G401 (cell line): ENCODE data around the gene EPHB6. TPM values are rescaled to one million over a fixed set of nuclear protein-coding genes. Genes with fewer than 3 reads are reported as not detected.

Experiments
- DNase-seq: peaks from one replicate; pipeline ENCODE4 v3.0.0-alpha.2; 2015; ENCODE audit warnings: low spot score
- in situ Hi-C: cut with HindIII; loops from 2 replicates; pipeline ENCODE4 v1.10.0; 2016; ENCODE audit warnings: low sequenced_read_pairs, mixed read lengths
- total RNA-seq: library from RNA; depleted of rRNA; stranded (reverse); fragments of >200 nt; shearing (Covaris generic); gene quantifications from 2 replicates; pipeline ENCODE4 v1.2.3, GENCODE V29; 2014

The EPHB6 gene
- total RNA-seq, 1 experiment from 2014 or later = not detected

DNA sequence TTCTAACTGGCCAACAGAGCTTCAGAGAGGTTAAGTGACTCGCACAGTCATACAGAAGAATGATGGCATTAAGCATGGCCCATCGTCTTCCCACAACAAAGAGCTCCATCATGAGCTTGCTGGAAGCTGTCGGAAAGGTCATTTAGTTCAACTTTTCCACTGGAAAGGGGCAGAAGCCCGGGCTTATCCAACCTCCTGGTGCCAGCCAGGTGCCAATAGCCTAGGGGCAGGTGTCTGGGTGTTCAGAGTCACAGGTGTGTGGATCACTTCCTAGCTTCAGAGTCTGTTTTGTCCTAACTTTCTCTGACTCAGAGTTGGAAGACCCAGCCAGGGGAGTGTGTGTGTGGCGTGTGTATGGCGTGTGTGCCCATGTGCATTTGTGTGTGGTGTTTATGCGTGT is 32.0 kb downstream of the EPHB6 start:
- in situ Hi-C loops = no loop called here
- DNase-seq = no peak

DNA sequence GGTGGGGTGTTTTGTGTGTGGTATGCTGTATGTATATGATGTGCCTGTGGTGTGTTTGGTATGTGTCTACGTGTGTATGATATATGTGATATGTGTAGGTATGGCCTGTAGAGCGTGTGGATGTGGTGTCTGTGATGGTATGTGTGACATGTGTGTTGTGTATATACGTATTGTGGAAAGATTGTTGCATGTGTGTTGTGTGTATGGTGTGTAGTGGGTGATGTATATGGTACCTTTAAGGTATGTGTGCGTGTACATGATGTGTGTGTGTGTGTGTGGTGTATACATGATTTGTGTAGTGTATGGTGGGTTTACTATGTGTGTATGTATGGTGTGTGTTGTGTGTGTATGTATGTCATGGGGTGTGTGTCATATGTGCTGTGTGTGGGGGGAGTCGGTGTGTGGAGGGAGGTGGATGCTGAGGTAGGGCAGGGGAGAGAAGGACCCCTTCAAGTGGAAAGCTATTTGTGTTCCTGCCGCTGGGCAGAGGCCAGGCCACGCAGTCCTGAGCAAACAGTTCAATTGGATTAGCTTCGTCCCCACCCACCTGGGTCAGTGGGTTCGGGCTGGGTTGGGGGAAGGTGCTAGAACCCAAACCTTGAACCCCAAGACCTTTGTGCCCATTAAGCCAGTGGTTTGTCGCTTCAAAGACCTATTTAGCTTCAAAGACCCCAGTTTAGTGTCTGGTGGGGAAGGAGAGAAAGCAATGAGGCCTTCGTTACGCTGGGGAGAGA is 32.6 kb downstream of the EPHB6 start:
- in situ Hi-C loops = no loop called here
- DNase-seq = no peak

DNA sequence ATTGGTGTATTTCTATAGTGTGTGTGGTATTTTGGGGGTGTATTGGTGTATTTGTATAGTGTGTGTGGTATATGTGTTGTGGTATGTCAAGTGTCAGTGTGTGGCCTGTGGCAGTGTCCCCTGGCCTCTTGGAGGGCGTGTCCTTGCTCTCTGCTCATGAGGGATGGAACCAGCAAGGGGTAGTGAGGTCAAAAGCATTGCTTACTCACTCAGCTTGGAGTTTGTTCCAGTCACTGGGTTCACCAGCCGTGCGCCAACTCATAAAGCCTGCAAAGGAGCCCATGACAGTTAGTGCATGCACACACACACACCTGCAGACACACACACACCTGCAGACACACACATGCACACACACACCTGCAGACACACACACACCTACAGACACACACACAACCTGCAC is 34.9 kb downstream of the EPHB6 start:
- in situ Hi-C loops = no loop called here
- no peak for DNase-seq

- in situ Hi-C loops = no loop called here
- DNase-seq = no peak
These were observed 36.1 kb downstream of the EPHB6 start for GRCh38 chr7:142890874-142891485.

- no peak for DNase-seq
- in situ Hi-C loops = no loop called here
These were observed 36.7 kb downstream of the EPHB6 start for GRCh38 chr7:142891490-142892082.

- in situ Hi-C loops = no loop called here
- no peak for DNase-seq
These were observed 38.1 kb downstream of the EPHB6 start for GRCh38 chr7:142892951-142893350.

GRCh38 chr7:142894112-142894984 is 39.5 kb downstream of the EPHB6 start:
- in situ Hi-C loops = no loop called here
- DNase-seq = no peak

DNA sequence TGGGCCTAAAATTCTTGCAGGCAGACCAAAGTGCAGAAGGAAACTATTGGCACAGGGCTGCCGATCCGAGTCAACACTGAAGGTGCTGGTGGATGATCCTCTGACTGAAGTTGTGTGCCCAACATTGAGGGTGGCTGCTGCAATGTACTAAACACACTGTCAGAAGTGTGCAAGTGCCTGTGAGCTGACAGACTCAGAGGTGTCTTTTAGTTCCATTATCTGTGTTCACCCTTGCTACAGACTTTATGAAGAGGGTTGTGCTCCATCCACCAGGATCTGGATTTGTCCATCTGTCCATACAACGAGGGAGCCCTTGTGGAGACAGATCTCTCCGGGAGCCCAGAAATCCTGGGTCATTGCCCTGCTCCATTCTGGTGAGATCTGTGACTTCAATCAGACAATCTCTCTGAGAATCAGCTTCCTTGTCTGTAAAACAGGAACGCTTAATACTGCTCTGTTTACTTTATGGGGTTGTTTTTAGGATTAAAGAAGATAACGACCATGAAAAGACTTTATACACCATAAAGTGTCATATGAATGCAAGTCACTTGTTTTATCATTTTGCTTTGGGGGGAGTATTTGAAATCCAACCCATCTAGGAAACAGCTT is 40.2 kb downstream of the EPHB6 start:
- no peak for DNase-seq
- in situ Hi-C loops = no loop called here

DNA sequence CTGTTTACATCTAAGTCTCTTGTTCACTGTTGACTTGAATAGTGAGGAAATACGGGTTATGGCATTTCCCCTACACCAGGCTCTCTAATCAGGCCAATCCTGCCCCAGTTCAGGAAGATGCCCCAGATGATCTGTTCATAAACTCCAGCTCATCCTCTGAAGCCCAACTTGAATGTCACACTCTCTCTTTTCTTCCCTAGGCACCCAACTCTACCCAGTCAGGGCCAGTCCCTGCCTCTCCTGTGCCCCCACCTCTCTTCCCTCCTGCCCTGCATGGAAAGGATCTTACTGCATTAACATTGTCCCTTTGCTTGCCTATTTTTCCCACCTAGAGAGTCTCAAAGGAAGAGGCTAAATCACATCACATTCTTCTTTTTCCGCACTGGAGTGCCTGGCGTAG is 41.3 kb downstream of the EPHB6 start:
- no peak for DNase-seq
- in situ Hi-C loops = no loop called here

DNA sequence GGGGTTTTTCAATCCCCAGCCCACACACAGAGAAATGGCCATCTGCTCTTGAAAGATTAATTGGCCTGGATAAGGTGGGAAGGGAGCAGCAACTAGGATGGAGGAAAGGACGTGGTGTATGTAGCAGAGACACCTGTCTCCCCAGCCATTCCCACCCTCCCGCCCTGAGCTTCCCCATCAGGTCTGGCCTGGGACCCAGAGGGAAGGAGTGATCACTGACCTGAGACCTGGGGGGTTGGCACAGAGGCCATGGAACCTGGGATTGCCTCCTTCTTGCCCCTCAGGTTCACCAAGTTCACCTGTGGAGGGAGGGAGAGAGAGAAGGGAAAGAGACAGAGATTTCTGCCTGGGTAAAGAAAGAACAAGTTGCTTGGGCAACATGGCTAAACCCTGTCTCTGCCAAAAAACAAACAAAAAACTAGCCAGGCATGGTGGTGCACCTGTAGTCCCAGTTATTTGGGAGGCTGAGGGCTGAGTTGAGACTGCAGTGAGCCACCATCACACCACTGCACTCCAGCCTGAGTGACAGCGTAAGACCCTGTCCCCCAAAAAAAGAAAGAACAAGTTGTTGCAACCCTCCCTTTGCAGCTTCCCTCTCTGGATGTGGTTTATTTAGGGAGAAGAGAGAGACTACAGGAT is 42.0 kb downstream of the EPHB6 start:
- in situ Hi-C loops = no loop called here
- DNase-seq = no peak

DNA sequence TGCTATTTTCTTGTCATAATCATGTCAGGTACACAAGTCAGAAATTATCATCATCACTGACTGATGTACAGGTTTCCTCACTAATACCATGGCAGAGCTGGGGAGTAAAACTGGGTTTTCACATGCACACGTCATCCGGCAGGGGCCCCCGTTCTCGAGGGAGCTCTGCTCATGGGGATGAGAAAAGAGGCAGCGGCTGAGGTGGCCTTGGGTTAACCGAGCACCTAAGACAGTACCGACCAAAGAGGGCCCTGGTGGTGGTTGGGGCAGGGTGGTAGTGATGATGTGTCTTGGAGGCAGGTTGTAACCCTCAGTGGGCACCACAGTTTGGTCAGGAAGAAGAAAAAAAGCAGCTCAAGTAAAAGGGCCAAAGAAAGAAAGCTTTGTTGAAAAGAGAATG is 42.8 kb downstream of the EPHB6 start:
- in situ Hi-C loops = no loop called here
- DNase-seq = no peak

- in situ Hi-C loops = no loop called here
- DNase-seq = no peak
These were observed 43.7 kb downstream of the EPHB6 start for GRCh38 chr7:142898377-142899170.

- no peak for DNase-seq
- in situ Hi-C loops = no loop called here
These were observed 44.8 kb downstream of the EPHB6 start for GRCh38 chr7:142899661-142900060.

DNA sequence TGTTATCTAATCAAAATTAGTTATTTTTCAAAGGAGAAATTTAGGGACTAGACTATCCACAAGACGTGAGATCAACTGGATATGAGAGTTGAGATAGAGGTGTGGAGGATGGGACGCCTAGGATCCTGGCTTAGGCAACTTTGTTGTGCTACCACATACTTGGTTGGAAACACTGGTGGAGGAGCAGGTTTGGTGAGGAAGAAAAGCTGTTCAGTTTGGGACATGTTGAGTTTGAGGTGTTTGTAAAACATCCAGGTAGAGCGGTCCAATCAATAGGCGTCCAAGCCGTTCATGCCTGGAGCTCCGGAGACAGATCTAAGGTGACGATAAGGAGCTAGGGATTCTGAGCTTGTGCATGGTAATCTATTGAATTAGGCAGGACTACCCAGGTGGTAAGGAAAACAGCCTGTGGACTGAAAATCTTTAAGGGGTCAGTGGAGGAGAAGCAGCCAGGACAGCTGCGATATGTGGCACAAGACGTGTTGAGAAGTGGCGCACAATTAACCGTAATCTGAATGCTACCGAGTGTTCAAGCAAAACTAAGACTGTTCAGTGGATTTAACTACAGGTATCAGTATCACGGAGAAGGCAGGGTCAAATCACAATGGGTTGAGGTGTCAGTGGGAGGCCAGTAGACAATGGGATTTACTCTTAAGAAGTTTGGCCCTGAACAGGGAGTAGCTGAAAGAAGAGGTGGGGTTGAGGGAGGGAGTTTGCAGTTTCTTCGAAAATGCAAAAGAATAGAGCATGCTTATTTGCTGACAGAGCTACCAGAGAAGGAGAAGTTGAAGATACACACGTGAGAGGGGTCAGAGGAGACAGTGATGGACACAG is 46.8 kb downstream of the EPHB6 start:
- in situ Hi-C loops = no loop called here

DNA sequence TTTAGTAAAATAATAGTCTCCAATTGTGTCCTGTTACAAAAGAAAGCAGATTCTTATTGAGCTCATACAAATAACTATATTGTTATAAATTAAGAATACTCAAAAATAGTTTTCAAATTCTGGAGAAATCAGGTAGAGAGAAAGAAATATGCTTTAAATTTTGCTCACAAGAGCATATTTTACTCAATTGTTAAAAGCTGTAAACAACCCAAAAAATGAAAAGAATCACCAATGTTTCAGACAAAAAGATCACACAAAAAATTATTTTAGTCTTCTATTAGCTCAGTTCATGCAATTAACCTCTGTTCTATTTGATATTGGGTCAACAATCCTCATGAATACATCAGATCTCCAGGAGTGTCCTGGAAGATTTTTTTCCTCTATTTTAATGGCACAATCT is 49.3 kb downstream of the EPHB6 start:
- DNase-seq = no peak
- in situ Hi-C loops = no loop called here

More for the DNA sequence above, 46.8 kb downstream of the EPHB6 start:
- no peak for DNase-seq

DNA sequence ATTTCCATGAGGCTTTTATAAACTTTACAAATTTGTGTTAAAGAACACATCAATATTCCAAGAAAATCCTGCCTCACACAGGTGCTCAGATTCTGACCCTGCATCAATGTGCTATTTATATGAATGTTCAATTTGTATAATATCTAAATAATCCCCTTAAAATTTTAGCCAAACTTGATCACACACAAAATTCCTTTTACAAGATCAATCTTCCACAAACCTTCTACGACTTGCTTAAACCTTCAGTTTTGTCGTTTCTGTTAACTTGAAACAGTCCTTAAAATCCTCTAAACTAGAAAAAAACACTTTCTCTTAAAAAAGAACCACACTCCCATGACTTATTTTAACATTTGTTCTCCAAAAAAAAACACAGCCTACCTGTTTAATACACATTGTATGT is 50.9 kb downstream of the EPHB6 start:
- DNase-seq = no peak
- in situ Hi-C loops = no loop called here

DNA sequence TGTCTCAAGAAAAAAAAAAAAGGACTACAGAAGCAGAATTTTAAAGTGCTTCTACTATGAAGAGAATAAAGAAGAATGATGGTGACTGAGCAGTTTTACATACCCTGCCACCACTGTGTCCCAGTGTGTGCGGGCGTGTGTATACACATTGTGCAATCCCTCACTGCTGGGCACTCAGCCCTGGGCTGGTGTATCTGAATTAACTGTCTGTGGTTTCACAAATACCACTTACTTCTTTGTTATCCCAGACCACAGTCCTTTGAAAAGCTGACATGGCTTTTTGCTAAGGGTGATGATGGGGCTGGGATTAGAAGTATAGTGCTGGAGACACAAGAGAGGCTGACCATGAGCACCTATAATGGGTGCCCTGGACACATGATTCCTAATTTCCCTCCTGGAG is 51.8 kb downstream of the EPHB6 start:
- no peak for DNase-seq
- in situ Hi-C loops = no loop called here
